B cell (primary cell): Measurements from ENCODE around the gene GLRX2. TPM values are rescaled to one million over a fixed set of nuclear protein-coding genes. Genes with fewer than 3 reads are reported as not detected.

ENCODE experiments used
- ATAC-seq: fragments of 200-7000 bp; cut with Tn5 transposase; one replicate; pipeline ENCODE4 v1.10.0; 2021; ENCODE audit warnings: low read depth, mild to moderate bottlenecking, moderate number of reproducible peaks, moderate library complexity
- CTCF ChIA-PET: fragments of 350-600 bp; sonication (Branson Sonifier 250); formaldehyde crosslinking; loops from one replicate; lab custom pipeline; 2021; ENCODE audit warnings: antibody characterized with exemption, inconsistent platforms; lab: Charles Lee
- POLR2A ChIA-PET: fragments of 350-600 bp; sonication (Branson Sonifier 250); formaldehyde crosslinking; loops from one replicate; lab custom pipeline; 2021; ENCODE audit warnings: antibody characterized with exemption; lab: Charles Lee
- DNase-seq: peaks from one replicate; pipeline ENCODE4 v3.0.0; 2013
- H2AFZ ChIP-seq: 2 replicates; pipeline ENCODE4 v1.6.1; 2012; ENCODE audit warnings: mild to moderate bottlenecking, low read depth, low read length; ENCODE audit not compliant: insufficient read depth, poor library complexity, severe bottlenecking
- H3K27ac ChIP-seq, 2 donors: 1 replicate in 1 of 2; 2 replicates in 1 of 2; pipeline ENCODE4 v1.5.1; 2012 to 2013; ENCODE audit warnings: low read length in 2 of 2, mild to moderate bottlenecking in 2 of 2, moderate library complexity in 1 of 2
- H3K27me3 ChIP-seq, 4 experiments: fragments of 200-600 bp in 1 of 4; sonication (generic) in 1 of 4; replicated peaks in 1 of 4; 1 replicate in 2 of 4; 2 replicates in 2 of 4; pipeline versions ENCODE4 v1.6.1 to v1.7.0; 2013 to 2016; ENCODE audit warnings: low read length in 3 of 4, mild to moderate bottlenecking in 2 of 4, mixed read lengths in 1 of 4, moderate library complexity in 1 of 4; ENCODE audit not compliant: insufficient read depth in 4 of 4, control insufficient read depth in 3 of 4; ENCODE audit errors: control extremely low read depth in 1 of 4
- H3K36me3 ChIP-seq, 2 experiments: replicated peaks in 1 of 2; 1 replicate in 1 of 2; 2 replicates in 1 of 2; pipeline versions ENCODE4 v1.6.1 to v1.7.1; 2013; ENCODE audit warnings: low read length in 1 of 2; ENCODE audit not compliant: insufficient read depth in 2 of 2, control insufficient read depth in 1 of 2; ENCODE audit errors: control extremely low read depth in 1 of 2, extremely low read depth in 1 of 2
- H3K4me1 ChIP-seq, 2 donors: fragments of 200-600 bp in 1 of 2; sonication (generic) in 1 of 2; 1 replicate in 1 of 2; 2 replicates in 1 of 2; pipeline versions ENCODE4 v1.5.1 to v1.6.1; 2013 to 2017; ENCODE audit warnings: low read length in 2 of 2; ENCODE audit not compliant: control insufficient read depth in 2 of 2, insufficient read depth in 2 of 2
- H3K4me2 ChIP-seq: replicated peaks from 2 replicates; pipeline ENCODE3; 2012; ENCODE audit warnings: mild to moderate bottlenecking, low read depth, low read length; ENCODE audit not compliant: poor library complexity, severe bottlenecking
- H3K4me3 ChIP-seq, 5 experiments: fragments of 200-600 bp in 1 of 5; sonication (generic) in 1 of 5; 1 replicate in 3 of 5; 2 replicates in 2 of 5; pipeline versions ENCODE4 v1.5.1 to v1.7.0; 2011 to 2016; ENCODE audit warnings: low read length in 4 of 5, mild to moderate bottlenecking in 4 of 5, low read depth in 2 of 5, control low read depth in 1 of 5, moderate library complexity in 1 of 5; ENCODE audit not compliant: insufficient read depth in 1 of 5; ENCODE audit errors: control extremely low read depth in 1 of 5, extremely low read depth in 1 of 5
- H3K79me2 ChIP-seq: fragments of 200-600 bp; sonication (generic); one replicate; pipeline ENCODE4 v1.6.0; 2016; ENCODE audit warnings: low read length; ENCODE audit not compliant: control insufficient read depth, insufficient read depth
- H3K9ac ChIP-seq: fragments of 200-600 bp; sonication (generic); 2 replicates; pipeline ENCODE4 v1.6.1; 2017; ENCODE audit warnings: mild to moderate bottlenecking, low read length, moderate library complexity
- H3K9me3 ChIP-seq, 3 donors: one replicate each; pipeline versions ENCODE4 v1.6.1 to v1.7.1; 2013; ENCODE audit warnings: low read length in 2 of 3; ENCODE audit not compliant: control insufficient read depth in 2 of 3, insufficient read depth in 1 of 3; ENCODE audit errors: control extremely low read depth in 1 of 3
- H4K20me1 ChIP-seq: 2 replicates; pipeline ENCODE4 v1.6.0; 2012; ENCODE audit warnings: mild to moderate bottlenecking, low read length; ENCODE audit not compliant: insufficient read depth, control insufficient read depth, poor library complexity, severe bottlenecking
- H3K27ac Mint-ChIP-seq: one replicate; pipeline ENCODE4 v1.8.0; 2021; ENCODE audit warnings: mixed read lengths
- H3K27me3 Mint-ChIP-seq: one replicate; pipeline ENCODE4 v1.8.0; 2021; ENCODE audit warnings: mixed read lengths
- H3K4me1 Mint-ChIP-seq: one replicate; pipeline ENCODE4 v1.8.0; 2021; ENCODE audit warnings: mixed read lengths
- H3K4me3 Mint-ChIP-seq: one replicate; pipeline ENCODE4 v1.8.0; 2021; ENCODE audit warnings: mixed read lengths
- H3K9me3 Mint-ChIP-seq: one replicate; pipeline ENCODE4 v1.8.0; 2022; ENCODE audit warnings: mixed read lengths; ENCODE audit not compliant: insufficient read depth
- EZH2 ChIP-seq: IDR thresholded peaks from 2 replicates; pipeline ENCODE4 v1.6.1; 2012; ENCODE audit warnings: borderline replicate concordance, low read depth, mild to moderate bottlenecking, moderate library complexity, low read length; ENCODE audit not compliant: insufficient read depth, poor library complexity, severe bottlenecking
- WGBS: methylation state at CpG from one replicate; pipeline ENCODE4 v1.1.5; 2013; ENCODE audit warnings: missing lambda C conversion rate; ENCODE audit not compliant: insufficient coverage; 5-methylcytosine and 5-hydroxymethylcytosine counted together
- intact Hi-C: fragments of 100-400 bp; cut with micrococcal nuclease; formaldehyde crosslinking; loops from one replicate; pipeline ENCODE4 v1.10.0; 2022
- polyA plus RNA-seq: library from polyadenylated mRNA; depleted of rRNA; stranded (reverse); fragments of >200 nt; gene quantifications from 2 replicates; pipeline ENCODE4 v1.2.3, GENCODE V29; 2012
- total RNA-seq, 2 donors: library from RNA; stranded (reverse); fragments of 120-200 nt in 1 of 2; gene quantifications; 1 replicate in 1 of 2; 2 replicates in 1 of 2; pipeline versions ENCODE4 v1.2.3 to v1.2.4, GENCODE V29; 2013 to 2022
- TF ChIP-seq, protein P1 (sequence below): fragments of 200-600 bp; IDR thresholded peaks from one replicate; pipeline ENCODE4 v1.8.0; 2022; ENCODE audit warnings: antibody characterized with exemption, mild to moderate bottlenecking

The GLRX2 gene
- total and polyA plus RNA-seq, 2 donors (not counting 1 experiment from before 2014, with no cell fraction given) = 2.7 to 12.9 TPM

DNA sequence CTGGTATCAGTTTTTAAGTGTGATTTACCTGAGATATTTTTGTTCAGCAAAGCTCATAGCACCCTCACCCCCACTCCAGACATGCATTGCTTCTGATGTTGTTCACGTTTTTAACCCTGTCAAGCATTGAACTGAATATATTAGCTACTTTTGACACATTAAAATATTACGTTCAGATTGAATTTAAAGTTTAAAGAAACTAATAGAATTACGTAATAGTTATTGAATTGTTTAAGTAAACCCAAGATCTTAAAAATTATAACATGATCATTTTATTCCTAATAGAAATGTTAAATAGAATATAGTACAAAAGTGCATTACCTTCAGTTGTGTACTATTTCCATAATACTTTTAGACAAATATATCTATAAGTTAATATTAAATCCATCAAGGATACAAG lies 18.9 kb downstream of the GLRX2 start:
- no peaks in the 10 kb centered on the region for H3K9me3 ChIP-seq
- Mint-ChIP-seq H3K4me1 (peaks cover 6% of the 10 kb centered on the region), H3K27me3 (no peaks in the 10 kb centered on the region), H3K9me3 (no peaks in the 10 kb centered on the region), H3K27ac (no peak overlapping the region), H3K4me3 (no peak overlapping the region)
- no peak overlapping the region for H3K9ac ChIP-seq
- ATAC-seq = no peak
- intact Hi-C loops = no loop called here
- no peak overlapping the region for H3K4me2 ChIP-seq
- no peak overlapping the region for H3K4me3 ChIP-seq
- no CpG with 5 or more reads among the region's 3 CpGs for WGBS
- peaks cover 0 to 34% of the 10 kb centered on the region in 2 experiments for H3K36me3 ChIP-seq
- TF ChIP-seq EZH2 = no peak
- TF ChIP-seq, protein P1, sequence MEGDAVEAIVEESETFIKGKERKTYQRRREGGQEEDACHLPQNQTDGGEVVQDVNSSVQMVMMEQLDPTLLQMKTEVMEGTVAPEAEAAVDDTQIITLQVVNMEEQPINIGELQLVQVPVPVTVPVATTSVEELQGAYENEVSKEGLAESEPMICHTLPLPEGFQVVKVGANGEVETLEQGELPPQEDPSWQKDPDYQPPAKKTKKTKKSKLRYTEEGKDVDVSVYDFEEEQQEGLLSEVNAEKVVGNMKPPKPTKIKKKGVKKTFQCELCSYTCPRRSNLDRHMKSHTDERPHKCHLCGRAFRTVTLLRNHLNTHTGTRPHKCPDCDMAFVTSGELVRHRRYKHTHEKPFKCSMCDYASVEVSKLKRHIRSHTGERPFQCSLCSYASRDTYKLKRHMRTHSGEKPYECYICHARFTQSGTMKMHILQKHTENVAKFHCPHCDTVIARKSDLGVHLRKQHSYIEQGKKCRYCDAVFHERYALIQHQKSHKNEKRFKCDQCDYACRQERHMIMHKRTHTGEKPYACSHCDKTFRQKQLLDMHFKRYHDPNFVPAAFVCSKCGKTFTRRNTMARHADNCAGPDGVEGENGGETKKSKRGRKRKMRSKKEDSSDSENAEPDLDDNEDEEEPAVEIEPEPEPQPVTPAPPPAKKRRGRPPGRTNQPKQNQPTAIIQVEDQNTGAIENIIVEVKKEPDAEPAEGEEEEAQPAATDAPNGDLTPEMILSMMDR = no peak
- CTCF ChIA-PET = no interaction called here
- no peaks in the 10 kb centered on the region for H4K20me1 ChIP-seq
- POLR2A ChIA-PET = no interaction called here
- H3K27ac ChIP-seq = no peak overlapping the region
- no peaks in the 10 kb centered on the region for H3K4me1 ChIP-seq
- DNase-seq = no peak
- no peak overlapping the region for H2AFZ ChIP-seq
- H3K79me2 ChIP-seq = no peaks in the 10 kb centered on the region
- H3K27me3 ChIP-seq = no peaks in the 10 kb centered on the region

GRCh38 chr1:193085263-193085662 lies 20.0 kb downstream of the GLRX2 start:
- H3K36me3 ChIP-seq = peaks cover 0 to 38% of the 10 kb centered on the region in 2 experiments
- H3K4me3 Mint-ChIP-seq = no peak overlapping the region
- no peak overlapping the region for H3K27ac ChIP-seq
- no CpG with 5 or more reads among the region's 1 CpG for WGBS
- H3K4me1 ChIP-seq = no peaks in the 10 kb centered on the region
- intact Hi-C loops = no loop called here
- DNase-seq (no peak), ATAC-seq (no peak)
- no peaks in the 10 kb centered on the region for H3K27me3 Mint-ChIP-seq
- H2AFZ ChIP-seq = no peak overlapping the region
- H3K79me2 ChIP-seq = no peaks in the 10 kb centered on the region
- H3K9me3 ChIP-seq = no peaks in the 10 kb centered on the region
- CTCF ChIA-PET = no interaction called here
- POLR2A ChIA-PET = no interaction called here
- TF ChIP-seq EZH2 = no peak
- TF ChIP-seq, protein P1 = no peak
- H3K27ac Mint-ChIP-seq = no peak overlapping the region
- H3K9me3 Mint-ChIP-seq = no peaks in the 10 kb centered on the region
- no peak overlapping the region for H3K9ac ChIP-seq
- H3K27me3 ChIP-seq = no peaks in the 10 kb centered on the region
- no peaks in the 10 kb centered on the region for H4K20me1 ChIP-seq
- no peak overlapping the region for H3K4me3 ChIP-seq
- peaks cover 6% of the 10 kb centered on the region for H3K4me1 Mint-ChIP-seq
- no peak overlapping the region for H3K4me2 ChIP-seq
